Measurements from ENCODE around the gene OGDH.

DNA sequence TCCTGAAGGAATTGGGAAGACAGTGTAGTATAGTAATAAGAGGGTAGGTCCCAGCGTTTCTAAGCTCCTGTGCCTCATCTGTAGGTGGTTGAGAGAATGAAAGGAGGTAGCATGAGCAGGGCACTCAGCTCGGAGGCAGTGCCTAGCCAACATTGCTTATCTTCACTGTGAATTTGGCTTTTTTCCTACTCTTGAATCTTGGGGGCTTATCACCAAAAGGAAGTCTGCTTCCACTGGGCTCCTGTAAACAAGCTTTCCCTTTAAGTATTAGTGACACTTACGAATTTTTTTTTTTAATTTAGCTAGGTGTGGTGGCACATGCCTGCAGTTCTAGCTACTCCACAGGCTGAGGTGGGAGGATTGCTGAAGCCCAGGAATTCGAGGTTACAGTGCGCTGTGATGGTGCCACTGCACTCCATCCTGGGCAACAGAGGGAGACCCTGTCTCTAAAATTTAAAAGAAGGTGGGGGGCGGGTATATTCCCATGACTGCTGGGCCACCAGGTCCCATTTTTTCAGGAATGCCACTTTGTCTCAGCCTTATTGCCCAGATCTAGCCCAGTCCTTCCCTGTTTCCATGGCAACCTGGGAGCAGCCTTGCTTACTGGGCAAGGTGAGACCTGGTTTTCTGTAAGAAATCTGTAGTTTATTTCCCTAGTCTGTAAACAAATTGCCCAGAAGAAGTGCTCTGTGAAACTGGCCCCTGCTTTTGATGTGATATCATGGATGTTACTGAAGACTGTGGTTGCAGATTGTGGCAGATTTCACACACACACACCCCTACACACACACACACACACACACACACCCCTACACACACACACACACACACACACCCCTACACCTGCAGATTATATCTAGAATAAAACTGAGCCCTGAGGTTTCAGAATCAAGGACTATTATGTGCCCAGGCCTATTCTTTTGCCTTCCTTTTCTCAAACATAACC lies 19.4 kb downstream of the OGDH start:
- TF ChIP-seq, protein P1, sequence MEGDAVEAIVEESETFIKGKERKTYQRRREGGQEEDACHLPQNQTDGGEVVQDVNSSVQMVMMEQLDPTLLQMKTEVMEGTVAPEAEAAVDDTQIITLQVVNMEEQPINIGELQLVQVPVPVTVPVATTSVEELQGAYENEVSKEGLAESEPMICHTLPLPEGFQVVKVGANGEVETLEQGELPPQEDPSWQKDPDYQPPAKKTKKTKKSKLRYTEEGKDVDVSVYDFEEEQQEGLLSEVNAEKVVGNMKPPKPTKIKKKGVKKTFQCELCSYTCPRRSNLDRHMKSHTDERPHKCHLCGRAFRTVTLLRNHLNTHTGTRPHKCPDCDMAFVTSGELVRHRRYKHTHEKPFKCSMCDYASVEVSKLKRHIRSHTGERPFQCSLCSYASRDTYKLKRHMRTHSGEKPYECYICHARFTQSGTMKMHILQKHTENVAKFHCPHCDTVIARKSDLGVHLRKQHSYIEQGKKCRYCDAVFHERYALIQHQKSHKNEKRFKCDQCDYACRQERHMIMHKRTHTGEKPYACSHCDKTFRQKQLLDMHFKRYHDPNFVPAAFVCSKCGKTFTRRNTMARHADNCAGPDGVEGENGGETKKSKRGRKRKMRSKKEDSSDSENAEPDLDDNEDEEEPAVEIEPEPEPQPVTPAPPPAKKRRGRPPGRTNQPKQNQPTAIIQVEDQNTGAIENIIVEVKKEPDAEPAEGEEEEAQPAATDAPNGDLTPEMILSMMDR (IDR thresholded peaks at IDR 0.05; ENCODE audit: insufficient read depth, low read depth, low read length) = no peak
- TF ChIP-seq EZH2 (IDR thresholded peaks at IDR 0.05; ENCODE audit: insufficient read depth, low read length) = no peak
